ENCODE measurements around the gene APC2.

GRCh38 chr19:1491114-1491848 lies 41.4 kb downstream of the APC2 start, which contains the start of gene REEP6:
- TF ChIP-seq CTCF (IDR thresholded peaks at IDR 0.05; ENCODE audit: low read depth, low read length, poor library complexity, severe bottlenecking): no peak
- no peak for TF ChIP-seq EZH2phosphoT487 (IDR thresholded peaks at IDR 0.05; ENCODE audit: borderline replicate concordance, low read length)

All from DOHH2 (cell line).